Subcutaneous abdominal adipose tissue (tissue), 5 donors: ENCODE data around the gene PAPPA2.

ENCODE experiments used
- H3K27ac ChIP-seq: one replicate; pipeline ENCODE4 v1.7.0; 2013; ENCODE audit warnings: low read depth, mild to moderate bottlenecking, inconsistent platforms, low read length, moderate library complexity
- H3K27me3 ChIP-seq, 5 donors: one replicate each; pipeline ENCODE4 v1.7.0; 2013; ENCODE audit warnings: low read length in 5 of 5, inconsistent platforms in 1 of 5; ENCODE audit not compliant: control insufficient read depth in 5 of 5, insufficient read depth in 4 of 5
- H3K36me3 ChIP-seq, 5 donors: one replicate each; pipeline ENCODE4 v1.7.0; 2013; ENCODE audit warnings: low read length in 5 of 5; ENCODE audit not compliant: control insufficient read depth in 5 of 5, insufficient read depth in 5 of 5
- H3K4me1 ChIP-seq, 5 donors: one replicate each; pipeline ENCODE4 v1.7.0; 2013; ENCODE audit warnings: low read length in 5 of 5, mild to moderate bottlenecking in 3 of 5, moderate library complexity in 1 of 5; ENCODE audit not compliant: control insufficient read depth in 5 of 5, insufficient read depth in 5 of 5
- H3K4me3 ChIP-seq, 5 donors: one replicate each; pipeline ENCODE4 v1.7.0; 2013; ENCODE audit warnings: low read length in 5 of 5, low read depth in 1 of 5
- H3K9ac ChIP-seq, 5 donors: one replicate each; pipeline ENCODE4 v1.7.0; 2013; ENCODE audit warnings: low read length in 5 of 5, mild to moderate bottlenecking in 4 of 5, moderate library complexity in 3 of 5
- H3K9me3 ChIP-seq, 5 donors: one replicate each; pipeline ENCODE4 v1.7.0; 2013; ENCODE audit warnings: low read length in 5 of 5; ENCODE audit not compliant: control insufficient read depth in 5 of 5
- donor health status: healthy.
- donor health status: healthy.
- donor health status: healthy.
- donor health status: healthy.
- donor health status: healthy.

PAPPA2 gene

GRCh38 chr1:176701151-176701866, 238.3 kb downstream of the PAPPA2 start:
- Histone ChIP-seq H3K27me3 (no peaks in the 10 kb centered on the region), H3K4me1 (no peaks in the 10 kb centered on the region), H3K9ac (no peak overlapping the region), H3K27ac (no peak overlapping the region), H3K36me3 (no peaks in the 10 kb centered on the region), H3K9me3 (no peaks in the 10 kb centered on the region), H3K4me3 (no peak overlapping the region)

GRCh38 chr1:176702901-176703300, 239.9 kb downstream of the PAPPA2 start:
- Histone ChIP-seq H3K27me3 (no peaks in the 10 kb centered on the region), H3K4me1 (no peaks in the 10 kb centered on the region), H3K9me3 (no peaks in the 10 kb centered on the region), H3K36me3 (no peaks in the 10 kb centered on the region), H3K27ac (no peak overlapping the region), H3K9ac (no peak overlapping the region), H3K4me3 (no peak overlapping the region)

GRCh38 chr1:176705585-176705984, 242.6 kb downstream of the PAPPA2 start:
- no peaks in the 10 kb centered on the region for H3K4me1 ChIP-seq
- H3K9me3 ChIP-seq = no peaks in the 10 kb centered on the region
- no peaks in the 10 kb centered on the region for H3K36me3 ChIP-seq
- H3K27ac ChIP-seq = no peak overlapping the region
- H3K9ac ChIP-seq = no peak overlapping the region
- no peaks in the 10 kb centered on the region for H3K27me3 ChIP-seq
- H3K4me3 ChIP-seq = no peak overlapping the region

- no peak overlapping the region for H3K9ac ChIP-seq
- H3K36me3 ChIP-seq = no peaks in the 10 kb centered on the region
- no peak overlapping the region for H3K4me3 ChIP-seq
- H3K9me3 ChIP-seq = no peaks in the 10 kb centered on the region
- H3K27ac ChIP-seq = no peak overlapping the region
- peaks cover 0 to 5% (median 0%) of the 10 kb centered on the region in 5 donors for H3K4me1 ChIP-seq
- no peaks in the 10 kb centered on the region for H3K27me3 ChIP-seq
Observed at GRCh38 chr1:176717066-176717750, 254.2 kb downstream of the PAPPA2 start.

GRCh38 chr1:176719447-176719846, 256.5 kb downstream of the PAPPA2 start:
- Histone ChIP-seq H3K9ac (no peak overlapping the region), H3K4me3 (no peak overlapping the region), H3K27ac (no peak overlapping the region), H3K36me3 (no peaks in the 10 kb centered on the region), H3K4me1 (peaks cover 0 to 5% (median 0%) of the 10 kb centered on the region in 5 donors), H3K27me3 (no peaks in the 10 kb centered on the region), H3K9me3 (no peaks in the 10 kb centered on the region)

GRCh38 chr1:176720838-176721237, 257.9 kb downstream of the PAPPA2 start:
- no peaks in the 10 kb centered on the region for H3K9me3 ChIP-seq
- no peaks in the 10 kb centered on the region for H3K36me3 ChIP-seq
- no peak overlapping the region for H3K4me3 ChIP-seq
- no peak overlapping the region for H3K27ac ChIP-seq
- no peak overlapping the region for H3K9ac ChIP-seq
- H3K27me3 ChIP-seq = no peaks in the 10 kb centered on the region
- H3K4me1 ChIP-seq = peaks cover 0 to 5% (median 0%) of the 10 kb centered on the region in 5 donors

GRCh38 chr1:176733661-176734060, 270.7 kb downstream of the PAPPA2 start:
- no peaks in the 10 kb centered on the region for H3K27me3 ChIP-seq
- no peaks in the 10 kb centered on the region for H3K4me1 ChIP-seq
- no peaks in the 10 kb centered on the region for H3K9me3 ChIP-seq
- no peak overlapping the region for H3K4me3 ChIP-seq
- no peaks in the 10 kb centered on the region for H3K36me3 ChIP-seq
- H3K27ac ChIP-seq = no peak overlapping the region
- H3K9ac ChIP-seq = no peak overlapping the region

- no peaks in the 10 kb centered on the region for H3K4me1 ChIP-seq
- no peak overlapping the region for H3K4me3 ChIP-seq
- no peaks in the 10 kb centered on the region for H3K9me3 ChIP-seq
- no peaks in the 10 kb centered on the region for H3K27me3 ChIP-seq
- no peak overlapping the region for H3K9ac ChIP-seq
- H3K27ac ChIP-seq = no peak overlapping the region
- no peaks in the 10 kb centered on the region for H3K36me3 ChIP-seq
Observed at GRCh38 chr1:176735201-176735600, 272.2 kb downstream of the PAPPA2 start.

GRCh38 chr1:176736015-176736414, 273.0 kb downstream of the PAPPA2 start:
- Histone ChIP-seq H3K9ac (no peak overlapping the region), H3K27ac (no peak overlapping the region), H3K4me1 (no peaks in the 10 kb centered on the region), H3K27me3 (no peaks in the 10 kb centered on the region), H3K4me3 (no peak overlapping the region), H3K36me3 (no peaks in the 10 kb centered on the region), H3K9me3 (no peaks in the 10 kb centered on the region)

- Histone ChIP-seq H3K4me1 (no peaks in the 10 kb centered on the region), H3K27ac (no peak overlapping the region), H3K27me3 (no peaks in the 10 kb centered on the region), H3K36me3 (no peaks in the 10 kb centered on the region), H3K9me3 (peaks cover 0 to 3% (median 0%) of the 10 kb centered on the region in 5 donors), H3K4me3 (no peak overlapping the region), H3K9ac (no peak overlapping the region)
Observed at GRCh38 chr1:176741181-176741580, 278.2 kb downstream of the PAPPA2 start.
